Measurements from ENCODE around the gene ANKRD11. TPM values are rescaled to one million over a fixed set of nuclear protein-coding genes. Genes with fewer than 3 reads are reported as not detected.

The ANKRD11 gene
- polyA plus RNA-seq, 3 donors, result 3.2 to 62.4 (median 5.4) TPM

- peak overlapping the region; percentile 94 for H3K9ac ChIP-seq (ENCODE audit: insufficient read depth, low read length, poor library complexity, severe bottlenecking)
- peak overlapping the region; percentile 95 to 98 (median 97) for H3K27ac Mint-ChIP-seq
- peak overlapping the region; percentile 85 to 99 for H3K27ac ChIP-seq (ENCODE audit: low read depth in 1 of 2, low read length in 2 of 2)
- H3K27me3 ChIP-seq (ENCODE audit: control insufficient read depth in 2 of 2, insufficient read depth in 2 of 2, low read length in 2 of 2), result no peaks in the 10 kb centered on the region
- no peaks in the 10 kb centered on the region for H3K9me3 Mint-ChIP-seq
- peaks cover 41% of the 10 kb centered on the region for H4K20me1 ChIP-seq (ENCODE audit: insufficient read depth, low read length)
- H3K27me3 Mint-ChIP-seq (ENCODE audit: low read depth in 3 of 3), result peaks cover 0 to 4% (median 1%) of the 10 kb centered on the region in 3 donors
- WGBS (ENCODE audit: insufficient coverage), result 90% methylated on average over 9 of the region's 24 CpGs
- H3K4me3 ChIP-seq (replicated peaks in 1 of 3; ENCODE audit: low read depth in 2 of 3, low read length in 3 of 3), result peak overlapping the region in 2 of 3 experiments; percentile 51 to 86
- no peaks in the 10 kb centered on the region for H3K9me3 ChIP-seq (replicated peaks in 1 of 2; ENCODE audit: control insufficient read depth in 1 of 2, insufficient read depth in 1 of 2, low read length in 2 of 2)
- peaks cover 0 to 7% of the 10 kb centered on the region in 2 donors for H3K36me3 ChIP-seq (replicated peaks in 1 of 2; ENCODE audit: control insufficient read depth in 1 of 2, insufficient read depth in 2 of 2, low read length in 2 of 2)
- intact Hi-C loops (cut with micrococcal nuclease), result loop anchor here in 1 of 2 donors (2.0 kb wide), 1 partner anchor 15 kb away; no protein-coding TSS in a partner anchor
- H3K36me3 Mint-ChIP-seq, result peaks cover 12 to 28% of the 10 kb centered on the region in 2 donors
- H3K4me3 Mint-ChIP-seq, result peak overlapping the region; percentile 81 to 89
- peak overlapping the region; percentile 73 for H3K4me2 ChIP-seq (replicated peaks; ENCODE audit: extremely low read depth, low read length, poor library complexity, severe bottlenecking)
- H2AFZ ChIP-seq (ENCODE audit: insufficient read depth, low read depth, low read length, poor library complexity, severe bottlenecking), result no peak overlapping the region
- H3K4me1 ChIP-seq (ENCODE audit: control insufficient read depth in 1 of 2, insufficient read depth in 2 of 2, low read length in 2 of 2), result peaks cover 35 to 46% of the 10 kb centered on the region in 2 donors
- peaks cover 91% of the 10 kb centered on the region for H3K79me2 ChIP-seq (ENCODE audit: insufficient read depth, low read length)
- no peak for TF ChIP-seq CTCF (IDR thresholded peaks at IDR 0.05)
- H3K4me1 Mint-ChIP-seq, result peaks cover 50% of the 10 kb centered on the region
- DNase-seq, result no peak
Observed at GRCh38 chr16:89491974-89492687, 1.8 kb upstream of the ANKRD11 start.

GRCh38 chr16:89491238-89491869 is 993 bp upstream of the ANKRD11 start:
- peak overlapping the region; percentile 81 to 89 for H3K4me3 Mint-ChIP-seq
- no peaks in the 10 kb centered on the region for H3K9me3 ChIP-seq (replicated peaks in 1 of 2; ENCODE audit: control insufficient read depth in 1 of 2, insufficient read depth in 1 of 2, low read length in 2 of 2)
- H3K4me1 ChIP-seq (ENCODE audit: control insufficient read depth in 1 of 2, insufficient read depth in 2 of 2, low read length in 2 of 2), result peaks cover 43 to 53% of the 10 kb centered on the region in 2 donors
- H3K27ac ChIP-seq (ENCODE audit: low read depth in 1 of 2, low read length in 2 of 2), result peak overlapping the region; percentile 85 to 99
- H3K9ac ChIP-seq (ENCODE audit: insufficient read depth, low read length, poor library complexity, severe bottlenecking), result peak overlapping the region; percentile 94
- peak overlapping the region; percentile 51 to 86 (median 80) for H3K4me3 ChIP-seq (replicated peaks in 1 of 3; ENCODE audit: low read depth in 2 of 3, low read length in 3 of 3)
- peaks cover 56% of the 10 kb centered on the region for H3K4me1 Mint-ChIP-seq
- peaks cover 49% of the 10 kb centered on the region for H4K20me1 ChIP-seq (ENCODE audit: insufficient read depth, low read length)
- peak overlapping the region; percentile 73 for H3K4me2 ChIP-seq (replicated peaks; ENCODE audit: extremely low read depth, low read length, poor library complexity, severe bottlenecking)
- peak overlapping the region; percentile 95 to 98 (median 97) for H3K27ac Mint-ChIP-seq
- H2AFZ ChIP-seq (ENCODE audit: insufficient read depth, low read depth, low read length, poor library complexity, severe bottlenecking), result peak overlapping the region; percentile 58
- H3K36me3 ChIP-seq (replicated peaks in 1 of 2; ENCODE audit: control insufficient read depth in 1 of 2, insufficient read depth in 2 of 2, low read length in 2 of 2), result peaks cover 0 to 10% of the 10 kb centered on the region in 2 donors
- TF ChIP-seq CTCF (IDR thresholded peaks at IDR 0.05), result peak; percentile 50
- WGBS (ENCODE audit: insufficient coverage), result under 1% methylated on average over 12 of the region's 22 CpGs
- H3K79me2 ChIP-seq (ENCODE audit: insufficient read depth, low read length), result peaks cover 92% of the 10 kb centered on the region
- peak; percentile 79 to 85 (median 84) for DNase-seq
- H3K27me3 ChIP-seq (ENCODE audit: control insufficient read depth in 2 of 2, insufficient read depth in 2 of 2, low read length in 2 of 2), result no peaks in the 10 kb centered on the region
- H3K9me3 Mint-ChIP-seq, result no peaks in the 10 kb centered on the region
- H3K36me3 Mint-ChIP-seq, result peaks cover 17 to 33% of the 10 kb centered on the region in 2 donors
- intact Hi-C loops (cut with micrococcal nuclease), result loop anchor here in 1 of 2 donors (2.0 kb wide), 1 partner anchor 15 kb away; no protein-coding TSS in a partner anchor
- H3K27me3 Mint-ChIP-seq (ENCODE audit: low read depth in 3 of 3), result peaks cover 0 to 4% (median 1%) of the 10 kb centered on the region in 3 donors

Measured in CD14-positive monocyte (primary cell).